GM18868 (cell line): Measurements from ENCODE around the gene AMOTL1.

ENCODE experiments used
- ATAC-seq: cut with Tn5 transposase; IDR thresholded peaks from one replicate; pipeline ENCODE4 v1.9.1; 2021; ENCODE audit warnings: mild to moderate bottlenecking, moderate library complexity; ENCODE audit not compliant: unreplicated experiment

Gene AMOTL1

DNA sequence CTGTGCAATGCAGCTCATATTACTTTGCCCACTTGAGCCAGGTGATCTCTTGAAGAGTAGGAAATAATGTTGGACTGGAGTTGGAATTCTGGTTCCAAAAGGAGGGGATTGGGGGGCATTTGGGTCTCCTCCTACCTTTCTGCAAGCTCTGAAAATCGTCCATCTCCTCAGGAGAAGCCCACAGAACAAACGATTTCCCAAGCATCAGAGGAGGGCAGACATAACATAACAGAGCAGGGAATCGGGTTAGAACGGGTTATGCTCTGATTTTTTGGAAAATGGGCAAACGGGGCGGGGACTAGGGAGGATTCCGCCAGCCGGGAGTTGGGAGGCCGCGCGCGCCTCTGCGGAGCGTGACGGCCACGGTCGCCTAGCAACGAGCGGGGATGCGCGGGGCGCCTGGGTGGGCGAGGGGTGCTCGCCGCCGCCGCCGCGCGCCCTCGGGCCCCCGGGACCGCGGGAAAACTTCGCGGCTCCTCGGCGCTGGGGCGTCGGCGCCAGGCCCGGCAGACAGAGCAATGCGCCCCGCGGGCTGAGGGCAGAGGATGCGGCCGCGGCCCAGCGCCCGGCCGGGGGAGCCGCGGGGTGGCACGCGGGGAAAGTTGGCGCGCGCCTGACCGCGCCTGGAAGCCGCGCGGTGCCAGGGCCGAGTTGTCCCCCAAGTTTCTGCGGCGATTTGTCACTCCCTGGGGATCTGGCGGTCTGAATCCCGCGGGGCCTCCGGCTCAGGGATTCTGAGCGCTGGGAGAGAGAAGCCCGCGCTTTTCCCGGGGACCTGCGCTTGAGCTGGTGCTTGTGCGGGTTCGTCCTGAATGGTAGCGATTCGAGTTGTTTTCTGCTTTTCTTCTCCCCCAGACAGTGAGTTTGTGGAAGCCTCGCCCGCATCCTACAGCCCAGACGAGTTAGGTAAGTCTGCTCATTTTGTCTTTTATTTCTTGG lies 27.8 kb upstream of the AMOTL1 start:
- ATAC-seq = peak; percentile 46

DNA sequence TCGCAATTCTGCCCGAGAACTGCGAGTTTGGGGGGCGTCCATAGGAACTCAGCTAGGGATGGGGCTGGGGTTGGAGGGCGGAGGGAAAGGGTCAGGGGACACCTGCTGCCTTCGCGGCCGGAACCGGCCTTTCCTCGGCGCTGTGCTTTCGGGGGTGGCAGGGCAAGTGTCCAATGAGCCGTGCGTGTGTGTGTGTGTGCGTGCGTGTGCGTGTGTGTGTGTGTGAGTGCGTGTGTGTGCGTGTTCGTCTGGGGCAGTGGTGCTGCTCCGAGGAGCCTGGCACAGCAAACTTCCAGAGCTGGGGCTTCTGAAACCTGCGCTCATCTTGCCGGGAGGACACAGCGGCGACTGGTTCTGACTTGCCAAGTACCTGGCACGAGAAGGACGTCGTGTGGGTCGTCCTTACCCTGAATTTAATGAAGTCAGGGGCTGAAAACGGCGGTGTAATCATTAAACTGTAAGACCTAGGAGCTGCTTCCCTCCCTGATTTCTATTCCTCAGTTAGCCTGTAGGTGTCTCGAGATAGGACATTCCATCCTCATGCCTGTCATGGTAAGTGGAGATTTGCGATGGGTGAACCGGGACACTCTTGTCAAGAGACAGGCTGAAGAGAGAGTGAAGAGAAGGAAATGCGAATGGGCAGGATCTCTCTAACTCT lies 27.0 kb upstream of the AMOTL1 start:
- ATAC-seq = peak; percentile 53

DNA sequence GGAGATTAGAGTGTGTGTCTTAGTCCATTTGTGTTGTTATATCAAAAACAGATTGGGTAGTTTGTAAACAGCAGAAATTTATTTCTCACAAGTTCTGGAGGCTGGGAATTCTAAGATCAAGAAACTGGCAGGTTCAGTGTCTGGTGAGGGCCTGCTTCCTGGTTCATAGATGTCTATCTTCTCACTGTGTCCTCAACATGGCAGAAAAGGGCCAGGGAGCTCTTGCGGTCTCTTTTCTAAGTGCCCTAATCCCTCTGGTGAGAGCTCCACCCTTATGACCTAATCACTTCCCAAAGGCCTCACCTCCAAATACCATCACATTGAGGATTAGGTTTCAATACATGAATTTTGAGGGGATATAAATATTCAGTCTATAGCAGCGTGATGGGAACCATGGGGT lies 25.5 kb upstream of the AMOTL1 start:
- ATAC-seq = no peak

DNA sequence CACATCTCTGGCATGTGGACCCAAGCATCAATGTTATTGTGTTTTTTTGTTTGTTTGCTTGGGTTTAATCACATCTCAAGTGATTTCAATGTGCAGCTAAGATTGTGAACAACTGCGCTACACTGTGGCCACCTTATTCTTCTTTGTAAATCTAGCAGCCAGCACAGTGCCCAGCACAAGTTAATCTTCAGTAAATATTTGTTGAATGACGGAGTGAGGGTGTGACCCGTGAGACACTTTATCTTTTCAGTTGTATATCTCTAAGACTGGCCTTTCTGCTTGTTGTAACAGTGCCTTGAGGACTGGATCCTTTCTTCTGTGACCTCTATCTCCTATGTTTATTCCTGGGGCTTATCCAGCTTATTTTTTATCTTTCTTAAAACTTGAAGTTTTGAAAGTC lies 21.4 kb upstream of the AMOTL1 start:
- no peak for ATAC-seq

DNA sequence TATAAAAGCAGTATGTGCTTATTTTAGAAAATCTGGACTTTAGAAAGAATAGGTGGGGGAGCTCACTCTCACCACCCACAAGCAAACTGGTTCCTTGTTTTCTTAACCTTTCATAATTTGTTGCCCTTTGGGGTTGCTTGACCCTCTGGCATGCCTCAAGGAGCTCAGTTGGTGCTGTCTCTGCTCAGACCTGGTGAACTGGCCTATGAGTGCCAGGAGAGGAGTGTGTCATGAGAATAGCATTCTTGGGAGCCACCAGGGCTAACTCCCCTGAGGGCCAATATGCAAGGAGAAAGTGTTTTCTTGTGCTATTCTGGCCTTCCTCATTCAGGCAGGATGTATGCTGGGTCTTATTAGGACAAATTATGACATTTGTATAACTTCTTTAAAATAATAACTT lies 21.0 kb upstream of the AMOTL1 start:
- no peak for ATAC-seq

DNA sequence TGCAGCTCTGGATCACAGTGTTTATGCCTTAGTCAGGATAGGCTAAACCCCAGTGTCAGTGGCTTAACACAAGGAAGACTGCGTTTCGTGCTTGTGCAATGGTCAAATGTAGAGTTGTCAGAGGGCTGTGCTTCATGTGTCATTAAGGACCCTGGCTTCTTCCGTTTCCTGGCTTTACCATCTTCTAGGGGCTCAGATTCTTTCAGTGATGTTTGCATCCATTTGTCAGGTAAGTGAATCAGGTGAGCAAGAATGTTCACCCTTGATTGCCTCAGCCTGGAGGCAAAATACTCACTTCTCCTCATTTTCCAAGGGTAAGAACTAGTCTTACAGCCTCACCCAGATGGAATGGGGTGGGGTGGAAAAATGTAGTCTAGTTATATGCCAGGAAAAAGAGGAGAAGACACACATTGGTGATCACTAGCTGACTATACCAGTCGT lies 20.5 kb upstream of the AMOTL1 start:
- ATAC-seq = no peak

DNA sequence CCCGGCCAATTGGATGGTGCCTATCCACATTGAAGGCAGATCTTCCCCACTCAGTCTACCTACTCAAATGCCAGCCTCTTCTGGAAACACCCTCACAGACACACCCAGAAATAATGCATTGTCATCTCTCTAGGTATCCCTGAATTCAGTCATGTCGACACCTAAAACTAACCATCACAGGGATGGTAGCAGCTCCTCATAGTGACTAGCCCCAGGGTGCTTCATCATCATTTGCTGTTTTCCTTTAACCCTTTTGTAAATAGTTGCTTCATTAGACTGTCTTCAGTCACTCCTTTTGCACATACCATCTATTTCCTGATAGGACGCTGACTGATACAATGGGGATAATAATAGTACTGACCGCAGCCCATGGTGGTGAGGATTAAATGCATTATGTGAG lies 18.8 kb upstream of the AMOTL1 start:
- ATAC-seq = no peak

DNA sequence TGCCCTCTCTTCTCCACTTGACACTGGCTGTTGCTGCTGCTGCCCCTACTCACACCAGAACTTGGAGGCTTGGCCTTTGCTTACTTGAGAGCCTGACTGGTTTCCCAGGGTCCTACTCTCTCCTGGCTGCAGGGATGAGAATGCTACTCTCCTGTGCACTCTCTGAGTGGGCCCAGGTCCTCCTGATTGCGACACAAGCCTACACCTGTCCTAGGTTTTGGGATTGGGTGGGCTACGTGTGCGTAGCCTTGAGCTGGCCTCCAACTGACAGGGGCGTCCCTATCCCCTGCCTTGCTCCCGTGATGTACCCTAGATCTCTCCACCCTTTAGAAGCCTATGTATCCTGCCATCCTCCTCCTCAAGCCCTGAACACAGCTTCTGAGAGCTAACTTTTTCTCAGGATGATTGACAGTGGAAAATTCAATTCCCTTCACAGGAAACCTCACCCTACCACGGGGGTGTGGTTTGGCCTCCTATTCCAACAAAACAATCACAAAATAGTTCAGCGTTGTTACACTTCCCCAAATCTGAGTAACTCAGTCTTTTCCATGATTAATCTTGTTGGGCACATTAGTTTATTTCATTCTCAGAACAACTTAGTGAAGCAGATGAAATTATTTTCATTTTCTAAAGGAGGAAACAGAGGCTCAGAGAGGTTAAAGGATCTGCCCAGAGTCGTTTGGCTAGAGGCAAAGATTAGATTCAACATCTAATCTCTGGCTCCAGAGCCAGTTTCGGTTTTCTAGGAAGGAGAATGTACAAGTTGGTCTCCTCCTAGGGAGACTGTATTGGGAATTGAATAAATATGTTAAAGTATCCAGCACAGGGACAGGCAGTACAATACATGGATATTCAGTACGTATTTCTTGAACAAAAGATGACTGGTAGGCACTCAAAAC lies 17.6 kb upstream of the AMOTL1 start:
- ATAC-seq = no peak

DNA sequence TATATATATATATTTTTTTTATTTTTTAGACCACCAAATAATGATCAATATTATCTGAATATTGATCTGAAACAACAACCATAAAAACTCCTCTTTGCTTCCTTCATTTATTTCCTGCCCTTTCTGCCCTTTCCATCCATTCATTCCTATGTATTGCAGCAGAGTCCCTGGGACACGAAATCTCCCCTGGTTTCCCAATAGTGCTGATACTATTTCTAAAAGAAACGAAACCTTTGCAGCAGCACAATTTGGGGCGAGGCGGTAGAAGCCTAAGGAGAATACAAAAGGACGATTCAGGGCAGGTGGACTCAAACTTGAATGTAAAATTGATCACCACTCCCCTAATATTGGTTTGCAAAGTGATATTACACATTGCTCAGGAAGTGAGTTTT lies 16.9 kb upstream of the AMOTL1 start:
- no peak for ATAC-seq

DNA sequence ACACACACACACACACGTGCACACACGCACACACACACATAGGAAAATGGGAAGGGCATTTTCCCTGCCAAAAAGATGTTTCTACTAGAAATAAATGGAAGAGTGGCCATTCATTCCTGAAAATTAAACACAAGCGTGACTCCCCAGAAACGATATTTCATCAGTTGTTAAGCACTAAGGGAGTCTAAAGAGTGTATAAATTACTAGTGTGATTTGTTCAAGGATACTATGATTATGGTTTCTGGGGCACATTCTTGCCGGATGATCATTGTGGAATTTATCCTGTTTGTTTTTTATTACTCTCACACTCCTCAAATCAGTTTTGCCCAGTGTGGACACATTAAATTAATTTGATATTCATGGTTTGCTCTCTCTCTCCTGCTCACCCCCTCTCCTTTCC lies 16.4 kb upstream of the AMOTL1 start:
- ATAC-seq = no peak

DNA sequence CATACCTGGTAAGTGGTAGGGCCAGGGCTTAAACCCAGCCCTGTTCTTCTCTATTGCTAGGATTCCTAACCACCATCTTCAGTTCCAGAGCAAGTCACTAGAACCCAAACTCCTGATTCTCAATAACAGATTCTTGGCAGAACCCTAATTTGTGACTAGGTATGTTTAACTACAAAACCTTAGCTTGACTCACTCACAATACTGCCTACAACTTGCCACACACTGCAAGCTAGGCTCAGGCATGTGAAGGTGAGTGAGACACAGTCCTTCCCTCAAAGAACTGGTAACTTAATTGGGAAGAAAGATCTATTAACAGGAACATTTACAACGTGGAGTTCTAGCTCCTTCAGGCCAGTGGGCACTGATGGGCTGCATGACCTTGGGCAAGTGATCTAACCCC lies 14.5 kb upstream of the AMOTL1 start:
- ATAC-seq = no peak

DNA sequence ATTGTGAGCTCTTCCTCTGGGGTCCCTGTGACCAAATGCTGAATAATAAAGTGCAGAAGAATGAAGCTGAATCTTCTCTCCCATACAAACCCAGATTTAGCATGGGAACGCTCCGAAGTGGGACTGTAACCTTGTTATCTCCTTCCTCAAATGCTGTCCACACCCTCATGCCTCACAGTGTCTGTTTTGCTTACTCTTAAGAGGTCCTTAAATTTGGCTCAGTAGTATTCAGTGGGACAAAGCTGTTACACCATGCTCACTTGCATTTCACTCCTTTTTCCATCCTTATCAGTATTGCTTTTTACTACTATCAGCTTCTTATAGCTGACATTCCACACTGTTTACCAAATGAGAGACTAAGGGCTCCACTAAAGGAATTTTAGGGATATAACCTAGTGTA lies 13.8 kb upstream of the AMOTL1 start:
- no peak for ATAC-seq

DNA sequence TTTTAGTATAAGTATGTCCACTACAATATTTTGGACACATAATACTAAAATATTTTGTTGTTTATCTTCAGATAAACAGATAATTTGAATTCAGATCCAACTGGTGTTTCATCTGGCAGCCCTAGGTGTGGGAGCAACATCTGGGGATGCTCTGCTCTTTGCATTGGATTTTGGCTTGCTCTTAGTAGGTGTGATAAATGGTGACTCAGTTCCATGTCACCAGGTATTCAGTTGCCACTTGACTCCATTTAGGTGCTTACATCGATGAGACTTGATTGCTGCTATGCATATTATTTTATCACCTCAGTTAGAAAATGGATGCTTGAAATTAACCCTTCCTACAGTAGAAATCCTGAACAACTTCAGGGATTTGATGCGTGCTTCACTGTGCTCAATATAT lies 13.3 kb upstream of the AMOTL1 start:
- ATAC-seq = no peak

DNA sequence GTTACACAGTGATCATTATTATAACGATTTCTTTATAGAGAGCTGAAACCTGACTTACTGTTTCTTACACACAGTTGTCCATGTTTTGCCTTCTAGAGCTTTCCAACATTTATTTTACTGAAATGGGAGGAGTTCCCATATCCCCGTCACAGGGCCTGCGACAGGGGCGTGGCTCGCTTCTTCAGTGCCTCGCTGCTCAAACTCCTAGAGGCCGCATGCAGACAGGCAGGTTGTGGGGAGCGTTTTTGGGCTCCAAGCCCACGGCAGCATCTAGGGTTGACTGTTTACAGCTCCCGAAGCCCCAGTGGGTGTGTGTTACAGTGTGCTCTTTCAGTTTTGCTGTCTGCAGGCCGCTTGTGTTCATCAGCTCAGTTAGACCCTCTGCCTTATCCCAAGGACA lies 12.7 kb upstream of the AMOTL1 start:
- no peak for ATAC-seq

DNA sequence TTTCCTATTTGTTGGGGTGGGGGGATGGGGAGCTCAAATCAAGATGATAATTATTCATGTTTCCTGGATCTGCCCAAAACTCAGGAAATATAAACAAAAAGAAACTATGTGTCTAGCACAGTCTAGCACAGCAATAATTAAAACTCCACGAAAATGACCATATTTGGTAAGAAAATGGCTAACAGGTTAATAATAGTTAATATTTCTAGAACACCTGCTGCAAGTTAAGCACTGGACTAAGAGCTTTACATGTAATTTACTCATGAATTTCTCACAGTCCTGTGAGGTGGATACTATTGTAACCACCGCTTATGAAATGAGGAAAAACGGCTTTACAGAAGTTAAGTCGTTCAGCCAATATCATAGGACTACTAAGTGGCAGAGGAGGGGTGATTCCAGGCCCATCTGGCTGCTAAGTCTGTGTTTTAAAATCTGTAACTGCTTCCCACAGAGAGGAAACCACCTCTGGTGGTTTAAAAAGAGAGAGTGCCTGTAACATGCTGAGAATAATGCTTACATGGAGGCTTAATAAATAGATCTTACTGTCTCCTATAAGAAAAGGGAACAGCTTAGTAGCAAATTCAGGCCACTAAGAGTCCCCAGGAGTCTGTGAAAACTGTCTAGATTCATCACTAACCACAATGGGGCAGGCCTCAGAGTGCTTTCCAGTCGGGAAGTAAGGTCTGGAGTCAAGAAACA lies 11.0 kb upstream of the AMOTL1 start:
- ATAC-seq = no peak

DNA sequence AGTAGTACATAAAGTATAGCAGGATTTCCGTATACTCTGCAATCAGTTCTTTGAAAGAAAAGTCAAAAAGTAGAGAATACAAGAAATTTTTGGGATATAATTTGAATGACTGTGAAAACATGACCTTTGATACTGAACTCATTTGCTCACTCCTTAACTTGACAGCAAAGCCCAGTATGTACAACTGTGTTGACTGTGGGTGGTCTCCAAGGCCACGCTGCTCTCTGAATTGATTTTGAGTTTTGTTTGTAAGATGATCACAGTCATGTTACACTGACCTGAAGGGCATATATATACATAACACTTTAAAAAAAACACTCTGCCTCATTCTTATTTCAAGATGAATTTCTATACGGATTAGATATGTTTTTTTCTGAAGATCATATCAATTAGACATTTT lies 9.5 kb upstream of the AMOTL1 start:
- ATAC-seq = no peak

DNA sequence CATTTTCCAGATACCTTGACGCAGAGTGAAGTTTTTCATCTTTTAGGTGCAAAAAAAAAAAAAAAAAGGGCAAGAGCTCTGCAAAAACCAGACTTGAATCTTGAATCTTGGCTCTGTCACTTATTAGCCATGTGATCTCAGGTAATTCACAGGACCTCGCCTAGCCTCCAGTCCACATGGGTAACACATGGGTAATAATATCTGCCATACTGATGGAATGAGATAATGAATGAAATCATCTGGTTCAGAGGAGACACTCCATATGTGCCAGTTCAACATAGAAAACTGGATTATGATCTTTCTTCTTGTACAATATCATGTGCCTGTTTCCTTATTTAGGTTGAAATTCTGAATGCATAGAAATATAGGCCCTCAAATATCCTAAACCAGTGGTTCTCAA lies 8.6 kb upstream of the AMOTL1 start:
- ATAC-seq = no peak

DNA sequence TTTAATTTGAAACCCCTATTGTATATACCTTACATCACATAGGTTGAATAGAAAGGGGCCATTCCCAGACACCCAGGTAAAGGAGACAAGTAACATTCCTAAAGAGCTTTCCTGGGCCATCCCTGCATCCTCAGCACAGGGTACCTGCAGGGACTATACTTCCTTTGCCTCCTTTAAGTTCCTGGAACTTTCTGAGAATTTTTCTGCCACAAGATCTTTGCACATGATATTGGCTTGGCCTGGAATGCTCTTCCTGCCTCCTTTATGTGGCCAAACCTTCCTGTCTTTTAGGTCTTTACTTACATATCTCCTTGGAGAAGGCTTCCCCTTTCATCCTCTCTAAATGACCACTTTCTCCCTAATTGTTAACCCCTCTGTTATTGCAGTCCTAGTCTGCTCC lies 7.9 kb upstream of the AMOTL1 start:
- ATAC-seq = no peak

DNA sequence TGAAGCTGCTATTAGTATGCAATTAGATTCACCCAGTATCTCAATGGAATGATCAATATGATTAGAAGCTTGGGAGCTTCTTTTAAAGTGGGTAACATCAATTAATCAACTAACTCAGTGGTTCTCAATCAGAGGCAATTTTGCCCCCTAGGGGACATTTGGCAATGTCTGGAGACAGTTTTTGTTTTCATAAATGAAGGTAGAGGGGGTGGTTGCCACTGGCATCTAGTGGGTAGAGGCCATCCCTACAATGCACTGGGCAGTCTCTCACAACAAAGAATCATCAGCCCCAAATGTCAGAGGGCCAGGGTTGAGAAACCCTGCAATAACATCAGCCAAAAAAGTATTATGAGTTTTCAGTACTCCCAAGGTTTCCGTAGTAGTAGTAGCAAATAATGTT lies 5.9 kb upstream of the AMOTL1 start:
- no peak for ATAC-seq

DNA sequence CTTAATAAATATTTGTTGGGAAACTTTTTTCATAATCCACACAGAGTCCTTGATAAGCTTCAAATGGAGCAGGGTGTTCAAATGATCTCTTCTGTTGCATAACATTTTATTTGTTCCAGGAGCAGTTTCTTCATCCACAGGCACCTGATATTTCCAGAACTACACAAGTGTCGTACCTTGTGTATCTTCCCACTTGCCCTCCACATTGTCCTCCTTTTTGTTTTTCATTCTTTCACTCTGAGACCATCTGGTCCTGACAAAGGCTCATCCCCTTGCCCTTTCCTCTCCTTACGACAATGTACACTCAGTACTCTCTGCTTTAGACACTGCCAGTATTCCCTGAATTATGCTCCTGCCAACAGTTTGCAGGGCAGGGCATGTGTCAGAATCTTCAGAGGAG lies 5.2 kb upstream of the AMOTL1 start:
- no peak for ATAC-seq

DNA sequence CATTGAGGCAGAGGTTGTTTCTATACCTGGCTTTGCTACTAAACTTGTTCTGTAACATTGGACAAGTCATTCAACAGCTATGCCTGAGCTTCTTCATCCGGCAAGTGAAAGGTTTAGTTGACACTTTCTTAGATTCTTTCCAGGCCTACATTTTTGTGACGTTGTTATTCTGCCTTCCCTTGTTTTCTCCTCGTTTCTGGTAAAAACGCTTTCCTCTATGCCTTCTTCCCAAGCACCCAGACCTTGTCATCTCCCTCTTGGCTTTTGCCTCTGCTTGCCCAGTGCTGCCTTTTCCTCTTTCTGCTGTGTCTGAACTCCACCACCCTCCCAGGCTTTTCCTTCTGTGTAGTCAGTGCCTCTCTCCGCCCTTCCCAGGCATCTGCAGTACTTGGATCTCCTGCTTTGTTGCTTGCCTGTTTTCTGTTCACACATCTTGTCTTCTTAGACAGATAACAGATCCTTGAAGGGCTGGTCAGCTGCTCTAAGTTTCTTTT lies 1.4 kb upstream of the AMOTL1 start:
- no peak for ATAC-seq
